Measurements from ENCODE around the gene LYPD6B.
A peak's percentile ranks its signal among the peaks of the same experiment; 100 is the strongest.

The LYPD6B gene

DNA sequence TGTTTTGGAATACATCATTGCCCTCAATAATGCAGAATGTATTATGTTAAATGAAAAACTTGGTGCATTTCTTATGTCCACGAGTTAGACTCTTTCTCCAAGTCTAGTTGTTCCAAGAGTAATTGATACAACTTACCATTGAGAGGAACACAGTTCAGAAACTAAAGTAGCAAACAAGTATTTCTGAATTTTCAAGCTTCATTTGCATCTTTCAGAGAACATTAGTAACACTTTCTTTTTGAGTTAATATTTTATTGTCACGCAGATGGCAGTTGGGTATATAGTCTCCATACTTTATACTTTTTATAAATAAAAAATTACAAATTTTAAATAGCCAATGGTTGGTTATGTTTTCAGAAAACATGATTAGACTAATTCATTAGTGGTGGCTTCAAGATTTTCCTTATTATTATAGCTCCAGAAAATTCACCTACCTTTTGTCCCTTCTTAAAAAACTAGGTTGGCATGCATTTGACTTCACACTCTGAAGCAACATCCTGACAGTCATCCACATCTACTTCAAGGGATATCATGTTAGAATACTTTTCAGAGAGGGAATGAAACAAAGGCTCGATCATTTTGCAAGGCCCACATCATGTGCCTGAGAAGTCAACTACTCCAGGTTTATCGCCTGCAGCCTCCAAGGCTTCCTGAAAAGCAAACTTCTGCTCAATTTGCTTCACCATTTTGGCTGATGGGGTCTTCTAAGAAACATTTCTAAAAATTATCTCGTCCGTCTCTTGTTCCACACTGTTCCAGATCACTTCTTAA is 29.9 kb downstream of the LYPD6B start:
- Mint-ChIP-seq H3K4me3 (no peak overlapping the region), H3K4me1 (peaks cover 21% of the 10 kb centered on the region)
- ATAC-seq, result no peak

DNA sequence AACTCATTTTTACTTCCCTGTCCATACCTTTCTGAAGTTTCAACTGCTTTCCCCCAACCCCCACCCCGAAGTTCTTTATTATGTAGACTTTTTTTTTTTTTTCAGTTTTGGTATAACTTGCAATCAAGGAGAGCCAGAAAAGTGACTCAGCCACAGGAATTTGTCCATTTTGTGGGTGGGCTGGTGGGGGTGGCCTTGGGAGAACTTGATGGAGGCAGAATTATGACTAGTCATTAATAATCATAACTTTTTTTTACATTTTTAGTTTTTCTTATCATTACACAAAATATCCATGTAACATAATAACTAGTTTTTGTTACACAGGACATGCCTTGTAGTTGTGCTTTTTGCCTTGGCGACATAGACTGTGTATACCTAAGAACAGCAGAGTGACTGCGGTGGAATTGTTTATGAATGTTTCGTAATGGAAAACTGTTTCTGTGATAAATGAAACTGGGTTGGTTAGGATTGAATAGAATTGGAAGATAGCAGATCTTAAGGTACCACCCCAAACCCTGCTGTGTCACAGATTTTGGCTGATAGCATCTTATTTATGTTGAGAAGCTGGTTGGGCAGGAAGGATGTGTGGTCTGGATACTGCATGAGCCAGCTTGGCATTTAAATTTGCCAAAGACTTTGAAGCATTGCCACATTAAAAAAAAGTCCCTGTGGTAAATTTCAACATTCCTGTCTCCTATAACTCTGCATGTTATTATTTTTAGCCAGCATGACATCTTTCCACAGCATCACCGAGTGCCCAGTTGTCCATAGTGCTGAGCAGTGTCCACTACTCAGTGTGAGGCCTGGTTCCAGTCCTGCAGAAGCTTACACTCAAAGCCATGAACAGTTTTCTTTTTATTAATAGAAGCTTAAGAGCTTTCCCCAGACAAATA is 30.7 kb downstream of the LYPD6B start:
- Mint-ChIP-seq H3K4me3 (peak overlapping the region; percentile 30), H3K9me3 (peaks cover 6% of the 10 kb centered on the region), H3K27me3 (peaks cover 17% of the 10 kb centered on the region), H3K4me1 (peaks cover 21% of the 10 kb centered on the region), H3K27ac (peak overlapping the region; percentile 20), H3K36me3 (ENCODE audit: low read depth) (no peaks in the 10 kb centered on the region)
- ATAC-seq, result peak; percentile 92
- DNase-seq, result peak; percentile 15

More for the DNA sequence above, 29.9 kb downstream of the LYPD6B start:
- Mint-ChIP-seq H3K36me3 (ENCODE audit: low read depth) (no peaks in the 10 kb centered on the region), H3K27me3 (peaks cover 15% of the 10 kb centered on the region), H3K27ac (peak overlapping the region; percentile 10), H3K9me3 (peaks cover 6% of the 10 kb centered on the region)
- no peak for DNase-seq

DNA sequence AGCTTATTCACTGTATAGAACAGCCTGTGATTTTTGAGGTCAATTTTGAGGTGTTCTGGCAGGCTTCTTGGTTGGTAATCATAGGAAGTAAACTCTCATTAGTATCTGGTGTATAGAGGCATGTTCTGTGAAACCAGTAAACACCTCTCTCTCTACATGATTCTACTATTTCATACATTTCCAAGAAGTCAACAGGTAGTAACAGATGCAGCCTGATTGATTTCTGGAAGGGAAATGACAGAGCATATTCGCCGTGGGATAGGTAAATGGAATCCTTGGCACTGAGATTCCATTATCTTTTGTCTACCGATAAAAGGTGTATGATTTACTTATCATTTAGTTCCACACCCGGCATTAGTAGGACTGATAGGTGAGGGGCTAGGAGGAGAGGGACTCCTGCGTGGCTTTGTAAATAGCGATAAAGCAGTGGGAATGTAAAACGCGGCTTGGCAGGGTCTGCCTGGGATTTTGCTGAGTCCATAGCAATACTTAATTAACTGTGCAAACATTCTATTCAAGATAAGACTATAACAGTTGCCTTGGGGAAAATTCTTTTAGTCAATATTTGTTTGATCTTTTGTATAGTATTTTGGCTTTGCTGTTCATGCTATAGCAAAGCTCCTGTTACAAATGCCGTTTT is 32.3 kb downstream of the LYPD6B start:
- Mint-ChIP-seq H3K4me3 (no peak overlapping the region), H3K27me3 (peaks cover 20% of the 10 kb centered on the region), H3K9me3 (peaks cover 6% of the 10 kb centered on the region), H3K36me3 (ENCODE audit: low read depth) (no peaks in the 10 kb centered on the region), H3K4me1 (peaks cover 21% of the 10 kb centered on the region), H3K27ac (no peak overlapping the region)
- DNase-seq (no peak), ATAC-seq (no peak)

- peaks cover 4% of the 10 kb centered on the region for H3K4me1 Mint-ChIP-seq
- DNase-seq (no peak), ATAC-seq (no peak)
- no peak overlapping the region for H3K4me3 Mint-ChIP-seq
- peaks cover 23% of the 10 kb centered on the region for H3K27me3 Mint-ChIP-seq
- no peaks in the 10 kb centered on the region for H3K9me3 Mint-ChIP-seq
- no peaks in the 10 kb centered on the region for H3K36me3 Mint-ChIP-seq (ENCODE audit: low read depth)
- no peak overlapping the region for H3K27ac Mint-ChIP-seq
These were observed 36.6 kb downstream of the LYPD6B start for GRCh38 chr2:149075105-149075504.

DNA sequence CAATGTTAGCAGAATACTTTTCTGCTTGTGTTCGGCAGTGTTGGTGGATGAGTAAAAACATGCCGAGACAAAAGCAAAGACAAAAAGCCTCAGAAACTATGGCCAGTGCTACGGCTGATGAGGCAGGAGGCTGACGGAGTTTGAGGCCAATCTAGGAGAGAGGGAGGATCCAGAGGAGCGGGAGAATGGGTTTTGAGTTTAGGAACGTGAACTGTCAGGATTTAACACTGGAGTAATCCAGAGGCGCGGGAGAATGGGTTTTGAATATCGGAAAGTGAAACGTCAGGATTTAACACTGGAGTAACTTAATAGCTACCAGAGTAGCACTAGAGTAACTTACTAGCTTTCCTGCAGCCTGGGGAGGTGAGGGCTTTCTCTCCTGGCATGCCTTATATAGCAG is 37.4 kb downstream of the LYPD6B start:
- DNase-seq, result no peak
- no peaks in the 10 kb centered on the region for H3K4me1 Mint-ChIP-seq
- H3K27ac Mint-ChIP-seq, result no peak overlapping the region
- peaks cover 23% of the 10 kb centered on the region for H3K27me3 Mint-ChIP-seq
- ATAC-seq, result no peak
- H3K36me3 Mint-ChIP-seq (ENCODE audit: low read depth), result no peaks in the 10 kb centered on the region
- H3K9me3 Mint-ChIP-seq, result no peaks in the 10 kb centered on the region
- H3K4me3 Mint-ChIP-seq, result no peak overlapping the region

DNA sequence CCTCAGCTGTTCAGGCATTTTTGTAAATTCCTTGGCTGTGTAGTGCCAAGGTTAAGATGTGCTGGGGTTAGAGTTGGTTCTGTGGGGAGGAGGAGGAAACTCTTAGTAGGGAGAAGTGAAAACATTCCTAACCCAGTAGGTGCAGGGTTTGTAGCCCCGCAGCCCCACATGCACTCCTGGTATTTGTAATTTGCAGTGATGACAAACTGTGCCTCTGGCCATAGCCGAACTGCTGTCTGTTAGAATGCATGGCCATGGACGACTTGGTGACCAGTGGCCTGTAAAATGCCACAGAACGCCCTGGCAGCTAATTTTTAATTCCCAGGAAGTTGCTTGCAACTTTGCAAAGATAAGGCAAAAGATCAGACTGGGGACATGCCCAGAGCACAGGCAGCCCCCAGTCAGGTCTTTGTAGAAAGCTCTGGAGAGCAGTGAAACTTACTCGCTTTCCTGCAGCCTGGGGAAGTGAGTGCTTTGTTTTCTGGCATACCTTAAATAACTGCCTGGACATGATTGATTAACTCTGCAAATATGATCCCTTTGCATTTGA is 38.4 kb downstream of the LYPD6B start:
- Mint-ChIP-seq H3K4me3 (no peak overlapping the region), H3K27ac (no peak overlapping the region), H3K9me3 (no peaks in the 10 kb centered on the region), H3K4me1 (no peaks in the 10 kb centered on the region), H3K27me3 (peaks cover 17% of the 10 kb centered on the region), H3K36me3 (ENCODE audit: low read depth) (no peaks in the 10 kb centered on the region)
- DNase-seq (no peak), ATAC-seq (no peak)

- H3K9me3 Mint-ChIP-seq, result no peaks in the 10 kb centered on the region
- no peak overlapping the region for H3K27ac Mint-ChIP-seq
- H3K4me3 Mint-ChIP-seq, result no peak overlapping the region
- H3K36me3 Mint-ChIP-seq (ENCODE audit: low read depth), result no peaks in the 10 kb centered on the region
- DNase-seq (no peak), ATAC-seq (no peak)
- no peaks in the 10 kb centered on the region for H3K4me1 Mint-ChIP-seq
- H3K27me3 Mint-ChIP-seq, result peaks cover 12% of the 10 kb centered on the region
These were observed 39.4 kb downstream of the LYPD6B start for GRCh38 chr2:149077861-149078260.

DNA sequence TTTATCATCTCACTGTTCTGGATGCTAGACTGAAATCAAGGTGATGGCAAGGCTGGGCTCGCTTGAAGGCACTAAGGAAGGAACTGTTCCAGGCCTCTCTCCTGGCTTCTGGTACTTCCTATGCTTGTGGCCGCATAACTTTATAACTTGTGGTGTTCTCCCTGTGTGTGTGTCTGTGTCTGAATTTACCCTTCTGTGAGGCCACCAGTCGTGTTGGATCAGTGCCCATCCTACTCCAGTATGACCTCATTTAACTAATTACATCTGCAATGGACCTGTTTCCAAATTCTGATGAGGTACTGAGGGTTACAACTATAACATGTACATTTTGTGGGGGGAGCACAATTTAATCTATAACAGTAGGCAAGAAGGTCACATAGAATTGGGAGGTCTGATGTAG is 41.6 kb downstream of the LYPD6B start:
- H3K4me1 Mint-ChIP-seq, result no peaks in the 10 kb centered on the region
- ATAC-seq, result no peak
- H3K9me3 Mint-ChIP-seq, result no peaks in the 10 kb centered on the region
- no peaks in the 10 kb centered on the region for H3K36me3 Mint-ChIP-seq (ENCODE audit: low read depth)
- H3K4me3 Mint-ChIP-seq, result no peak overlapping the region
- peaks cover 10% of the 10 kb centered on the region for H3K27me3 Mint-ChIP-seq
- no peak overlapping the region for H3K27ac Mint-ChIP-seq
- no peak for DNase-seq

- DNase-seq (no peak), ATAC-seq (no peak)
- Mint-ChIP-seq H3K9me3 (no peaks in the 10 kb centered on the region), H3K27ac (no peak overlapping the region), H3K4me1 (no peaks in the 10 kb centered on the region), H3K27me3 (peaks cover 5% of the 10 kb centered on the region), H3K36me3 (ENCODE audit: low read depth) (no peaks in the 10 kb centered on the region), H3K4me3 (no peak overlapping the region)
These were observed 42.5 kb downstream of the LYPD6B start for GRCh38 chr2:149080971-149081370.

DNA sequence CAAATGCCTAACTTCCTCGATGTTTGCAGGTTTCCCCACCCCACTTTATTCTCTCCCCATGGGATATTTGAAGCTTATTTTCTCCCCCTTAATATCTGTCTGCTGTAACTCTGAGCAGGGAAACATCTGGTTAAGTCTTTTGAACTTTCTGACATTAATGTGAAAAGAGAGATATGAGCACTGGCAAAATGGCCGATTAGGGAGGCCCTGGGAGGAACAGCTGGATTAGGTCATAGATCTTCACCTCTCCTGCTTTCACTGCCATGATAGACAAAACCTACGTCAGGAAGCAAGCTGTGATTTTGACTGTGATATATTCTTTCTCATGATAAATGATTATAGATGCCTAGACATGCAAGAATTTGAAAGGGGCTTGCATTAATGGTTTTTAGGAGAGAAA is 43.6 kb downstream of the LYPD6B start:
- DNase-seq, result no peak
- Mint-ChIP-seq H3K36me3 (ENCODE audit: low read depth) (no peaks in the 10 kb centered on the region), H3K4me3 (no peak overlapping the region)

DNA sequence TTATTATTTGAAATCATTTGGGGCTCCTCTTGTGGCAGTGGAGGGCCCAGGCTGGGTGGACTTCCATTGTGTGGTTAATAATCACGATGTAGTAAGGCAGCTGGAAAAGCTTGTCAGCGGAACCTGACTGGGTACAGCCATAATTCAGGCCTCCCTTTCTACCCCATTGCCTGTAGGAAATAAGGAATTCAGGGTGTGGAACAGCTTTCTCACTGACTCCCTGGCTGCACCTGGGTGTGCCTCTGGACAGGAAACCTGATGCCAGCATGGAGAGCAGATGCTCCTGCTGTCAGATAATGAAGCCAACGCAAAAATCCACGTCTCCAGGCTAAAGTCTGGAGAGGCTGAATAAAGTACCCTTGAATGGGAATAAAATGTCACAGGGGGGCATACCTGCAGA is 44.2 kb downstream of the LYPD6B start:
- DNase-seq (no peak), ATAC-seq (no peak)
- H3K9me3 Mint-ChIP-seq, result no peaks in the 10 kb centered on the region
- no peaks in the 10 kb centered on the region for H3K36me3 Mint-ChIP-seq (ENCODE audit: low read depth)
- no peak overlapping the region for H3K27ac Mint-ChIP-seq
- no peak overlapping the region for H3K4me3 Mint-ChIP-seq
- no peaks in the 10 kb centered on the region for H3K4me1 Mint-ChIP-seq
- H3K27me3 Mint-ChIP-seq, result no peaks in the 10 kb centered on the region

More for the DNA sequence above, 43.6 kb downstream of the LYPD6B start:
- H3K27ac Mint-ChIP-seq, result no peak overlapping the region
- H3K4me1 Mint-ChIP-seq, result no peaks in the 10 kb centered on the region
- ATAC-seq, result no peak
- no peaks in the 10 kb centered on the region for H3K9me3 Mint-ChIP-seq
- no peaks in the 10 kb centered on the region for H3K27me3 Mint-ChIP-seq

GRCh38 chr2:149084924-149085795 is 46.7 kb downstream of the LYPD6B start:
- Mint-ChIP-seq H3K27me3 (no peaks in the 10 kb centered on the region), H3K27ac (no peak overlapping the region), H3K4me3 (no peak overlapping the region), H3K9me3 (no peaks in the 10 kb centered on the region), H3K4me1 (no peaks in the 10 kb centered on the region), H3K36me3 (ENCODE audit: low read depth) (no peaks in the 10 kb centered on the region)
- ATAC-seq (no peak), DNase-seq (no peak)

GRCh38 chr2:149087751-149088150 is 49.3 kb downstream of the LYPD6B start:
- no peaks in the 10 kb centered on the region for H3K9me3 Mint-ChIP-seq
- no peaks in the 10 kb centered on the region for H3K36me3 Mint-ChIP-seq (ENCODE audit: low read depth)
- H3K4me3 Mint-ChIP-seq, result no peak overlapping the region
- H3K27ac Mint-ChIP-seq, result no peak overlapping the region
- H3K27me3 Mint-ChIP-seq, result peaks cover 6% of the 10 kb centered on the region
- H3K4me1 Mint-ChIP-seq, result no peaks in the 10 kb centered on the region
- DNase-seq (no peak), ATAC-seq (no peak)

GRCh38 chr2:149089068-149089467 is 50.6 kb downstream of the LYPD6B start:
- no peaks in the 10 kb centered on the region for H3K4me1 Mint-ChIP-seq
- no peaks in the 10 kb centered on the region for H3K9me3 Mint-ChIP-seq
- DNase-seq (no peak), ATAC-seq (no peak)
- no peak overlapping the region for H3K4me3 Mint-ChIP-seq
- H3K27me3 Mint-ChIP-seq, result peaks cover 8% of the 10 kb centered on the region
- H3K27ac Mint-ChIP-seq, result no peak overlapping the region
- H3K36me3 Mint-ChIP-seq (ENCODE audit: low read depth), result no peaks in the 10 kb centered on the region

All from activated naive CD8-positive, alpha-beta T cell treated with anti-CD3 and anti-CD28 coated beads, Interleukin-2, amount 50 U/mL, for 24 hours (primary cell).